K562 (cell line): Measurements from ENCODE around the gene KIF6. TPM values are rescaled to one million over a fixed set of nuclear protein-coding genes. Genes with fewer than 3 reads are reported as not detected.
A peak's percentile ranks its signal among the peaks of the same experiment; 100 is the strongest.

ENCODE experiments used
- ATAC-seq: fragments of 200-7000 bp; cut with Tn5 transposase; 3 replicates; pipeline ENCODE4 v1.9.1; 2020; ENCODE audit warnings: moderate library complexity
- BruUV-seq: library from RNA; stranded (reverse); fragments of 400-500 nt; replicated peaks from 2 replicates; lab custom pipeline; 2021; lab: Mats Ljungman, UMichigan
- CTCF ChIA-PET: fragments of 300-600 bp; formaldehyde crosslinking; extraction: SDS; loops from one replicate; lab custom pipeline; 2021; ENCODE audit warnings: low intra/inter-chr PET ratio; lab: Yijun Ruan, JAX
- POLR2A ChIA-PET: fragments of 300-600, 350-650 bp; sonication (Branson Sonifier 250); formaldehyde crosslinking; extraction: SDS; loops from one replicate; lab custom pipeline; 2021; ENCODE audit warnings: antibody characterized with exemption, inconsistent platforms; lab: Yijun Ruan, JAX
- DNase-seq, 4 experiments: peaks; one replicate each; pipeline versions ENCODE4 v3.0.0 to v3.0.0-alpha.2; 2011 to 2018; ENCODE audit warnings: low spot score in 3 of 4, mixed read lengths in 3 of 4; ENCODE audit errors: extremely low read depth in 1 of 4
- FAIRE-seq: peaks from 2 replicates; lab custom pipeline; 2011; peaks lifted over from hg19 to GRCh38; lab: Jason Lieb, UNC
- H2AFZ ChIP-seq: 2 replicates; pipeline ENCODE4 v1.6.0; 2011; ENCODE audit warnings: low read depth, low read length, control low read depth, inconsistent platforms
- H3K27ac ChIP-seq: fragments of 200-600 bp; 3 replicates; pipeline ENCODE4 v1.8.0; 2011; ENCODE audit warnings: low read depth, mild to moderate bottlenecking, control low read depth, inconsistent platforms, low read length, moderate library complexity, mixed read lengths; ENCODE audit errors: extremely low read depth
- H3K27me3 ChIP-seq, 2 experiments: fragments of 300-600 bp in 1 of 2; 2 replicates in 1 of 2; 3 replicates in 1 of 2; pipeline versions ENCODE4 v1.6.0 to v1.8.0; 2011; ENCODE audit warnings: inconsistent platforms in 2 of 2, low read length in 2 of 2, mild to moderate bottlenecking in 1 of 2, mixed read lengths in 1 of 2, moderate library complexity in 1 of 2; ENCODE audit not compliant: control insufficient read depth in 2 of 2, insufficient read depth in 2 of 2
- H3K36me3 ChIP-seq: fragments of 300-600 bp; 3 replicates; pipeline ENCODE4 v1.8.0; 2011; ENCODE audit warnings: mild to moderate bottlenecking, low read length, inconsistent platforms; ENCODE audit not compliant: control insufficient read depth, insufficient read depth
- H3K4me1 ChIP-seq, 2 experiments: fragments of 200-600 bp in 1 of 2; replicated peaks in 1 of 2; 2 replicates in 1 of 2; 3 replicates in 1 of 2; pipeline versions ENCODE4 v1.5.1 to v1.8.0; 2011; ENCODE audit warnings: inconsistent platforms in 2 of 2, low read length in 2 of 2, mild to moderate bottlenecking in 1 of 2, mixed read lengths in 1 of 2, moderate library complexity in 1 of 2; ENCODE audit not compliant: control insufficient read depth in 2 of 2, insufficient read depth in 2 of 2
- H3K4me2 ChIP-seq: 2 replicates; pipeline ENCODE4 v1.6.1; 2011; ENCODE audit warnings: low read length, control low read depth, inconsistent platforms, mixed read lengths; ENCODE audit not compliant: insufficient read depth
- H3K4me3 ChIP-seq: fragments of 200-600 bp; sonication (generic), shearing (Covaris generic); 2 replicates; pipeline ENCODE4 v1.5.1; 2016; ENCODE audit warnings: control low read depth, inconsistent platforms
- H3K79me2 ChIP-seq: fragments of 200-600 bp; 3 replicates; pipeline ENCODE4 v1.8.0; 2011; ENCODE audit warnings: low read length, inconsistent platforms; ENCODE audit not compliant: control insufficient read depth, insufficient read depth
- H3K9ac ChIP-seq, 2 experiments: 2 replicates each; pipeline versions ENCODE4 v1.6.0 to v1.6.1; 2011; ENCODE audit warnings: low read depth in 2 of 2, low read length in 2 of 2, control low read depth in 1 of 2, inconsistent platforms in 1 of 2, mild to moderate bottlenecking in 1 of 2, mixed read lengths in 1 of 2; ENCODE audit not compliant: insufficient read depth in 1 of 2
- H3K9me1 ChIP-seq: one replicate; pipeline ENCODE4 v1.6.0; 2011; ENCODE audit warnings: inconsistent platforms, mild to moderate bottlenecking, low read length, moderate library complexity; ENCODE audit not compliant: control insufficient read depth, insufficient read depth
- H3K9me3 ChIP-seq: replicated peaks from 2 replicates; pipeline ENCODE4 v1.5.1; 2011; ENCODE audit warnings: low read depth, low read length, inconsistent platforms; ENCODE audit not compliant: control insufficient read depth, insufficient read depth
- H4K20me1 ChIP-seq: replicated peaks from 2 replicates; pipeline ENCODE4 v1.6.1; 2011; ENCODE audit warnings: low read length, inconsistent platforms, mixed read lengths; ENCODE audit not compliant: control insufficient read depth, insufficient read depth
- CHD1 ChIP-seq: fragments of 200-600 bp; sonication (generic); IDR thresholded peaks from one replicate; pipeline ENCODE4 v1.6.1; 2012; ENCODE audit warnings: mild to moderate bottlenecking, moderate library complexity, low read length, inconsistent platforms
- CHD2 ChIP-seq: IDR thresholded peaks from 2 replicates; pipeline ENCODE4 v1.6.1; 2011; ENCODE audit warnings: low read depth, low read length
- ELF2 ChIP-seq: fragments of 250-450 bp; sonication (Bioruptor Pico); IDR thresholded peaks from 2 replicates; pipeline ENCODE4 v1.5.0; 2021; ENCODE audit warnings: mild to moderate bottlenecking
- FOXJ2 ChIP-seq: fragments of 200-800 bp; sonication (Bioruptor generic); IDR thresholded peaks from 2 replicates; pipeline ENCODE4 v1.6.1; 2016; ENCODE audit warnings: missing genetic modification characterization, missing compliant biosample characterization
- FUS ChIP-seq: fragments of 200-400 bp; formaldehyde crosslinking; optimal IDR thresholded peaks from 2 replicates; pipeline ENCODE3; 2017; ENCODE audit warnings: low read depth, low read length
- HDGF ChIP-seq: fragments of 450-650 bp; IDR thresholded peaks from 2 replicates; pipeline ENCODE4 v1.6.1; 2016
- KLF16 ChIP-seq: IDR thresholded peaks from 2 replicates; pipeline ENCODE4 v1.6.1; 2016; ENCODE audit warnings: antibody characterized with exemption
- NFIC ChIP-seq: fragments of 450-650 bp; IDR thresholded peaks from 2 replicates; pipeline ENCODE4 v1.6.1; 2017; ENCODE audit warnings: mild to moderate bottlenecking, inconsistent platforms
- NUFIP1 ChIP-seq: fragments of 450-650 bp; IDR thresholded peaks from 2 replicates; pipeline ENCODE4 v1.6.1; 2018; ENCODE audit not compliant: partially characterized antibody
- POLR2H ChIP-seq: IDR thresholded peaks from 2 replicates; pipeline ENCODE4 v1.6.1; 2016; ENCODE audit warnings: missing genetic modification characterization, low read depth, mild to moderate bottlenecking, control low read depth, missing compliant biosample characterization, moderate library complexity
- RAD21 ChIP-seq, 2 experiments: fragments of 250-450 bp in 1 of 2; fragments of 450-650 bp in 1 of 2; sonication (Bioruptor Pico) in 1 of 2; formaldehyde crosslinking in 1 of 2; IDR thresholded peaks in 1 of 2; conservative IDR thresholded peaks in 1 of 2; 2 replicates each; pipeline versions ENCODE4 v1.4.0 to v1.8.0; 2020 to 2022; ENCODE audit warnings: mild to moderate bottlenecking in 2 of 2, moderate library complexity in 1 of 2
- RBFOX2 ChIP-seq: fragments of 200-400 bp; formaldehyde crosslinking; IDR thresholded peaks from 2 replicates; pipeline ENCODE4 v1.6.1; 2017; ENCODE audit warnings: low read depth, mild to moderate bottlenecking, low read length, moderate library complexity
- SMAD4 ChIP-seq: fragments of 250-450 bp; sonication (Bioruptor Pico); conservative IDR thresholded peaks from 2 replicates; pipeline ENCODE4 v1.8.0; 2021; ENCODE audit warnings: inconsistent platforms, mild to moderate bottlenecking, moderate library complexity
- SMARCE1 ChIP-seq: fragments of 450-650 bp; IDR thresholded peaks from 2 replicates; pipeline ENCODE4 v1.7.1; 2016; ENCODE audit warnings: mild to moderate bottlenecking
- SP1 ChIP-seq: sonication (generic); formaldehyde crosslinking; IDR thresholded peaks from 2 replicates; pipeline ENCODE4 v1.8.1; 2022; ENCODE audit warnings: mild to moderate bottlenecking, missing genetic modification reagents
- SRF ChIP-seq, 2 experiments: fragments of 250-450, 450-650 bp in 1 of 2; sonication (Bioruptor Pico) in 1 of 2; sonication (generic) in 1 of 2; formaldehyde crosslinking; IDR thresholded peaks; 2 replicates each; pipeline versions ENCODE4 v1.5.0 to v1.5.1; 2020 to 2022; ENCODE audit warnings: mild to moderate bottlenecking in 1 of 2, missing genetic modification reagents in 1 of 2
- ZNF121 ChIP-seq: sonication (generic); formaldehyde crosslinking; conservative IDR thresholded peaks from 2 replicates; pipeline ENCODE4 v1.8.0; 2022; ENCODE audit warnings: missing genetic modification reagents
- ZNF124 ChIP-seq: sonication (generic); formaldehyde crosslinking; IDR thresholded peaks from 2 replicates; pipeline ENCODE4 v1.8.1; 2022; ENCODE audit warnings: missing genetic modification reagents
- ZNF431 ChIP-seq: sonication (generic); formaldehyde crosslinking; IDR thresholded peaks from 2 replicates; pipeline ENCODE4 v1.8.0; 2022; ENCODE audit warnings: mild to moderate bottlenecking, missing genetic modification reagents
- ZNF561 ChIP-seq: fragments of 450-650 bp; formaldehyde crosslinking; conservative IDR thresholded peaks from 2 replicates; pipeline ENCODE4 v1.4.0; 2020; ENCODE audit warnings: mild to moderate bottlenecking, moderate library complexity
- ZNF583 ChIP-seq: fragments of 250-450 bp; sonication (Bioruptor Pico); IDR thresholded peaks from 2 replicates; pipeline ENCODE4 v1.4.0; 2020
- WGBS: fragments of 100-300 bp; shearing (Covaris generic); methylation state at CpG from one replicate; pipeline ENCODE4 v1.1.6; 2016; ENCODE audit warnings: low coverage, mixed read lengths; ENCODE audit not compliant: insufficient coverage; ENCODE audit errors: missing lambda C conversion rate; 5-methylcytosine and 5-hydroxymethylcytosine counted together
- in situ Hi-C: fragments of 300-500 bp; cut with MboI; formaldehyde crosslinking; loops from 4 replicates; pipeline ENCODE4 v1.15.0; 2018; ENCODE audit warnings: inconsistent platforms, mixed read lengths
- intact Hi-C: fragments of 100-400 bp; cut with micrococcal nuclease; formaldehyde crosslinking; loops from 2 replicates; pipeline ENCODE4 v1.14.2; 2022
- polyA plus RNA-seq, 8 experiments: library from polyadenylated mRNA; depleted of rRNA in 4 of 8; stranded (reverse) in 5 of 8; unstranded in 3 of 8; fragments of >200 nt; fragmentation: Nextera tagmentation in 2 of 8; fragmentation: Illumina TruSeq in 1 of 8; extraction: Ambion mirVana in 2 of 8; extraction: Trizol in 1 of 8; gene quantifications; 2 replicates each; pipeline versions ENCODE4 v1.2.1 to v1.2.3, GENCODE V29; 2011 to 2014; ENCODE audit warnings: inconsistent platforms in 1 of 8, missing spikeins in 1 of 8
- total RNA-seq, 7 experiments: library from RNA; depleted of rRNA in 6 of 7; stranded (reverse); fragments of >200 nt in 6 of 7; fragmentation: Illumina TruSeq in 2 of 7; extraction: Trizol in 2 of 7; gene quantifications; 2 replicates each; pipeline versions ENCODE4 v1.2.1 to v1.2.3, GENCODE V29; 2011 to 2021; ENCODE audit warnings: low replicate concordance in 1 of 7
- TF ChIP-seq, protein P1 (sequence below): fragments of 200-800 bp; sonication (Bioruptor generic); IDR thresholded peaks from 2 replicates; pipeline ENCODE4 v1.6.1; 2017; ENCODE audit warnings: missing genetic modification characterization, missing compliant biosample characterization

KIF6 gene
- total and polyA plus RNA-seq, 9 of the 15 experiments (the other 6 are each of a cell fraction or from before 2014, with no cell fraction given), result not detected

DNA sequence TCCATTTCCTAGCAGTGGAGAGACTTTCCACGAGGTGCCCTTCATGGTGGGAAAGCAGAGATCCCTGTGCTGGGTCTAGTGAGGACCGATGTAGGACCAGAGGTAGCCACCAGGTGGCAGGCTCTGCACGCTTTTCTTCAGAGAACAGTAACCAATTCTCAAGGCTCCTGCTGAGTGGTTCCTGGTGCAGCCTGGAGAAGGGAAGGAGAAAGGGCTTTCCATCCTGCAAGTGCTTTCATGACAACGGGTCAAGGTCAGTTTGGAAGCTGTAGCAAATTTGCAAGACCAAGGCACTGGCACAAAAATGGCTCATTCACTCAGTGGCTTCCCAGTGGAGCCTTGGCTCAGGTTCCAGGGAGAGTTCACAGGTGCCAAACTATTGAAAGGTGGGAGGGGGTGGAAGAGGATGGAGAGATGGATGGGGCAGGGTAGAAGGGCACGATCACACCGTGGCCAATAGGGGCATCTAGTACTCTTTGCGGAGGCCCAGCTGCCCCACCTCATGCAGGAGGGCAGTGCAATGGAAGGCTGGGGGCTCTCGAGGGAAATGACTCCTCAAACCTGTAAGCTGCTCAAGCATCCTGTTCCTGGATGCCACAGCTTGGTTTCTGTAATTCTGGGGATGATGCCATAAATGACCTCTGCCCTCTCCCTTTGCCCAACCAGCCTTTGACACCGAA, 377.2 kb downstream of the KIF6 start:
- no peaks in the 10 kb centered on the region for H3K9me1 ChIP-seq
- no peaks in the 10 kb centered on the region for H3K9me3 ChIP-seq
- no peak overlapping the region for H3K27ac ChIP-seq
- CTCF ChIA-PET, result interaction anchor here (1.1 kb wide), 1 partner anchor 545 kb away, joined by 5 read pairs; no protein-coding TSS in a partner anchor
- H2AFZ ChIP-seq, result no peak overlapping the region
- H3K9ac ChIP-seq, result no peak overlapping the region
- BruUV-seq, result no TSS peak
- POLR2A ChIA-PET, result interaction anchor here (0.6 kb wide), 1 partner anchor 480 kb away, joined by 3 read pairs; no protein-coding TSS in a partner anchor
- peak; percentile 96 for ATAC-seq
- intact Hi-C loops (loop anchor here (5.0 kb wide), 2 partner anchors 544 to 959 kb away; no protein-coding TSS in a partner anchor), in situ Hi-C loops (no loop called here)
- DNase-seq, result peak; percentile 74 to 83 (median 80)
- FAIRE-seq, result peak; percentile 96
- no peaks in the 10 kb centered on the region for H3K4me1 ChIP-seq
- no peaks in the 10 kb centered on the region for H3K36me3 ChIP-seq
- no peaks in the 10 kb centered on the region for H3K79me2 ChIP-seq
- 3% methylated on average over 9 of the region's 9 CpGs for WGBS
- H3K4me3 ChIP-seq, result no peak overlapping the region
- peaks cover 6% of the 10 kb centered on the region; the same call in 1 of the 2 replicates for H4K20me1 ChIP-seq
- peaks cover 20 to 30% of the 10 kb centered on the region in 2 experiments; a peak in 4 of 5 replicates for H3K27me3 ChIP-seq
- no peak overlapping the region for H3K4me2 ChIP-seq
- peak; percentile 65 to 84 for TF ChIP-seq RAD21 (CRISPR knock-in tag; conservative IDR thresholded peaks at IDR 0.05 in 1 of 2, IDR thresholded peaks at IDR 0.05 in 1 of 2)
- no peak for TF ChIP-seq NFIC
- TF ChIP-seq CHD2, result no peak
- TF ChIP-seq SMARCE1, result no peak
- no peak for TF ChIP-seq SMAD4 (CRISPR knock-in tag)
- no peak for TF ChIP-seq FOXJ2 (tag)
- no peak for TF ChIP-seq FUS
- no peak for TF ChIP-seq ELF2 (CRISPR knock-in tag)
- TF ChIP-seq NUFIP1, result no peak
- TF ChIP-seq ZNF124, result no peak
- no peak for TF ChIP-seq ZNF121 (CRISPR knock-in tag)
- TF ChIP-seq ZNF431 (CRISPR knock-in tag), result no peak
- TF ChIP-seq SP1 (CRISPR knock-in tag), result no peak
- TF ChIP-seq SRF (CRISPR knock-in tag; IDR thresholded peaks at IDR 0.05), result no peak
- TF ChIP-seq, protein P1, sequence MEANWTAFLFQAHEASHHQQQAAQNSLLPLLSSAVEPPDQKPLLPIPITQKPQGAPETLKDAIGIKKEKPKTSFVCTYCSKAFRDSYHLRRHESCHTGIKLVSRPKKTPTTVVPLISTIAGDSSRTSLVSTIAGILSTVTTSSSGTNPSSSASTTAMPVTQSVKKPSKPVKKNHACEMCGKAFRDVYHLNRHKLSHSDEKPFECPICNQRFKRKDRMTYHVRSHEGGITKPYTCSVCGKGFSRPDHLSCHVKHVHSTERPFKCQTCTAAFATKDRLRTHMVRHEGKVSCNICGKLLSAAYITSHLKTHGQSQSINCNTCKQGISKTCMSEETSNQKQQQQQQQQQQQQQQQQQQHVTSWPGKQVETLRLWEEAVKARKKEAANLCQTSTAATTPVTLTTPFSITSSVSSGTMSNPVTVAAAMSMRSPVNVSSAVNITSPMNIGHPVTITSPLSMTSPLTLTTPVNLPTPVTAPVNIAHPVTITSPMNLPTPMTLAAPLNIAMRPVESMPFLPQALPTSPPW, result no peak
- no peak for TF ChIP-seq POLR2H (tag)
- no peak for TF ChIP-seq ZNF583 (CRISPR knock-in tag)
- no peak for TF ChIP-seq CHD1
- no peak for TF ChIP-seq HDGF
- peak; percentile 32; the same call in 1 of the 2 replicates for TF ChIP-seq KLF16
- TF ChIP-seq RBFOX2, result no peak
- no peak for TF ChIP-seq ZNF561
